HG03066 (cell line): ENCODE data around the gene DDX46.
A peak's percentile ranks its signal among the peaks of the same experiment; 100 is the strongest.
"Not testable (repeated sequence)": the region's sequence is repeated elsewhere in the genome, so short reads cannot be mapped to it uniquely, and the experiment has no call there.

ENCODE experiments used
- ATAC-seq: cut with Tn5 transposase; IDR thresholded peaks from one replicate; pipeline ENCODE4 v1.9.1; 2021; ENCODE audit warnings: low read depth; ENCODE audit not compliant: unreplicated experiment

Gene DDX46

GRCh38 chr5:134844252-134844651 is 85.7 kb downstream of the DDX46 start:
- ATAC-seq = no peak

GRCh38 chr5:134845335-134845851 is 86.8 kb downstream of the DDX46 start:
- ATAC-seq = peak; percentile 9

- ATAC-seq = peak; percentile 89
These were observed 87.5 kb downstream of the DDX46 start, which contains the start of gene C5orf24 for GRCh38 chr5:134845852-134846640. TSS of gene C5orf24 (plus strand) at chr5:134845968. CDS start at chr5:134854901, 8,933 bp downstream.

GRCh38 chr5:134846641-134846960 is 88.0 kb downstream of the DDX46 start:
- no peak for ATAC-seq

GRCh38 chr5:134849434-134849933 is 90.9 kb downstream of the DDX46 start:
- ATAC-seq = not testable (repeated sequence)

- ATAC-seq = no peak
These were observed 92.8 kb downstream of the DDX46 start for GRCh38 chr5:134851307-134851923.

GRCh38 chr5:134856465-134856864 is 97.9 kb downstream of the DDX46 start:
- ATAC-seq = not testable (repeated sequence)

GRCh38 chr5:134857401-134857800 is 98.8 kb downstream of the DDX46 start:
- no peak for ATAC-seq

- ATAC-seq = no peak
These were observed 106.1 kb downstream of the DDX46 start for GRCh38 chr5:134864707-134865106.

- ATAC-seq = no peak
These were observed 114.9 kb downstream of the DDX46 start for GRCh38 chr5:134873494-134873893.

GRCh38 chr5:134873987-134874830 is 115.6 kb downstream of the DDX46 start, which contains the start of gene TXNDC15:
TSS of gene TXNDC15 (plus strand) at chr5:134874371. CDS start at chr5:134874428, 57 bp downstream.
- peak; percentile 75 for ATAC-seq

- ATAC-seq = peak; percentile 31
These were observed 116.5 kb downstream of the DDX46 start for GRCh38 chr5:134874831-134875655.

GRCh38 chr5:134877159-134877558 is 118.6 kb downstream of the DDX46 start:
- ATAC-seq = peak; percentile 39

GRCh38 chr5:134878403-134878802 is 119.8 kb downstream of the DDX46 start:
- ATAC-seq = no peak

- no peak for ATAC-seq
These were observed 120.9 kb downstream of the DDX46 start for GRCh38 chr5:134879456-134879855.
